Activated naive CD4-positive, alpha-beta T cell treated with anti-CD3 and anti-CD28 coated beads for 36 hours (primary cell): ENCODE results near the gene CDK5RAP3. TPM values are rescaled to one million over a fixed set of nuclear protein-coding genes. Genes with fewer than 3 reads are reported as not detected.

Source experiments
- CTCF ChIA-PET: fragments of 350-600 bp; sonication (Branson Sonifier 250); formaldehyde crosslinking; loops from one replicate; lab custom pipeline; 2021; ENCODE audit warnings: antibody characterized with exemption; lab: Charles Lee
- DNase-seq: peaks from one replicate; pipeline ENCODE4 v3.0.0-alpha.2; 2020
- H3K27ac Mint-ChIP-seq: one replicate; pipeline ENCODE4 v1.8.0; 2021; ENCODE audit warnings: mild to moderate bottlenecking, mixed read lengths
- H3K27me3 Mint-ChIP-seq: one replicate; pipeline ENCODE4 v1.8.0; 2021; ENCODE audit warnings: low read depth, mixed read lengths
- H3K36me3 Mint-ChIP-seq: one replicate; pipeline ENCODE4 v1.8.0; 2021; ENCODE audit warnings: low read depth, mixed read lengths
- H3K4me1 Mint-ChIP-seq: one replicate; pipeline ENCODE4 v1.8.0; 2021; ENCODE audit warnings: low read depth, mixed read lengths
- H3K4me3 Mint-ChIP-seq: one replicate; pipeline ENCODE4 v1.8.0; 2021; ENCODE audit warnings: mild to moderate bottlenecking, moderate library complexity, mixed read lengths
- H3K9me3 Mint-ChIP-seq: one replicate; pipeline ENCODE4 v1.8.0; 2021; ENCODE audit warnings: mixed read lengths
- intact Hi-C: fragments of 100-400 bp; cut with micrococcal nuclease; formaldehyde crosslinking; loops from one replicate; pipeline ENCODE4 v1.15.1; 2023
- total RNA-seq, 2 experiments: library from RNA; stranded (reverse); gene quantifications; one replicate each; pipeline ENCODE4 v1.2.3, GENCODE V29; 2021

Gene CDK5RAP3
- total RNA-seq, 2 experiments from 2014 or later, result 174 to 175 TPM

DNA sequence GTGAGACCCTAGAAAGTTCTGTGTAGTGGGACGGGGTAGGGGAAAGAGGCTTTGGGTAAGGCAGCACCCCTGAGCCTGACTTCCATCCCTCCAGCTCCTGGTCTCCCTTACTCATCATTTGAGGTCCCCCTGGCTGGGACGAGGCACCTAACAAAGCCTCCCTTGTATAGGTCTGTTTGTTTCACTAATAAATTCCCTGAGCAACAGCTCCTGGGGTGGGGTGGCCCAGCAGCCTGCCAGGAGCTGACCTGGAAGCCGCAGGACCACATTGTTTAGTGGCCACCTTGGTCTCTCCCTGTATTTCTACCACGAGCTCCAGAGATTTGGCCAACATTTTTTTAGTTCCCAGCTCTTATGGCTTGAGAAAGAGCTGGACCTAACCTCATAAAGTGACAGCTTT is 20.5 kb upstream of the CDK5RAP3 start:
- H3K9me3 Mint-ChIP-seq, result no peaks in the 10 kb centered on the region
- CTCF ChIA-PET, result interaction anchor here (0.6 to 5.0 kb wide), 23 partner anchors 7 to 119 kb away, joined by 3 to 57 read pairs (median 4); partner anchors contain the start of genes CDK5RAP3, LRRC46, MRPL10 and PNPO
- peaks cover 17% of the 10 kb centered on the region for H3K36me3 Mint-ChIP-seq
- H3K27ac Mint-ChIP-seq, result no peak overlapping the region
- no peak for DNase-seq
- intact Hi-C loops, result no loop called here
- H3K27me3 Mint-ChIP-seq, result no peaks in the 10 kb centered on the region
- H3K4me1 Mint-ChIP-seq, result peaks cover 29% of the 10 kb centered on the region
- no peak overlapping the region for H3K4me3 Mint-ChIP-seq

GRCh38 chr17:47952171-47953021 is 18.5 kb upstream of the CDK5RAP3 start:
- intact Hi-C loops, result no loop called here
- no peak overlapping the region for H3K27ac Mint-ChIP-seq
- no peaks in the 10 kb centered on the region for H3K9me3 Mint-ChIP-seq
- peaks cover 10% of the 10 kb centered on the region for H3K36me3 Mint-ChIP-seq
- H3K4me3 Mint-ChIP-seq, result no peak overlapping the region
- DNase-seq, result no peak
- H3K27me3 Mint-ChIP-seq, result no peaks in the 10 kb centered on the region
- peaks cover 17% of the 10 kb centered on the region for H3K4me1 Mint-ChIP-seq
- CTCF ChIA-PET, result interaction anchor here (1.0 to 5.0 kb wide), 3 partner anchors 11 to 26 kb away, joined by 6 to 57 read pairs (median 18); partner anchors contain the start of genes CDK5RAP3 and PNPO

DNA sequence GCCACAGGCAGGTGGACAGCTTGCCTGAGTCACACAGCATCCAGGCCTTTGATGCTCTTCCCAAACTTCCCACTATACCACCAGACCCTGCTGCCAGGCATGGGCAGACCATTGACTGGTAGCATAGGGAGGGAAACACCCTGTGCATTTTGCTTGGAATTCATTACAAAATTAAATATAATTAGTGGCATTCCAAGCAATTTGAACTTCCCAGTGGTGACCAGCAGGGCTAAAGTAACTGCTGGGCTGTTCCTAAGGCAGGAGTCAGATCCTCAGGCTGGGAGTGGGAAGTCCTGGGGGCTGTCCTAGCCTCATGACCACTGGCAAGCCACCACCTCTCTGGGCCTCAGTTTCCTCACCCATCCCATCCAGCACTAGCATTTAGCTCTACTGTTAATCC is 17.0 kb upstream of the CDK5RAP3 start:
- Mint-ChIP-seq H3K9me3 (no peaks in the 10 kb centered on the region), H3K4me1 (peaks cover 13% of the 10 kb centered on the region), H3K27ac (no peak overlapping the region), H3K27me3 (no peaks in the 10 kb centered on the region), H3K4me3 (no peak overlapping the region), H3K36me3 (peaks cover 3% of the 10 kb centered on the region)
- intact Hi-C loops, result no loop called here
- CTCF ChIA-PET, result interaction anchor here (0.6 to 0.9 kb wide), 3 partner anchors 8 to 64 kb away, joined by 3 read pairs; no protein-coding TSS in a partner anchor
- no peak for DNase-seq

GRCh38 chr17:47955497-47956461 is 15.1 kb upstream of the CDK5RAP3 start:
- CTCF ChIA-PET, result interaction anchor here (0.6 to 2.9 kb wide), 3 partner anchors 9 to 35 kb away, joined by 3 to 22 read pairs (median 4); no protein-coding TSS in a partner anchor
- Mint-ChIP-seq H3K9me3 (no peaks in the 10 kb centered on the region), H3K27ac (no peak overlapping the region), H3K36me3 (peaks cover 3% of the 10 kb centered on the region), H3K4me3 (no peak overlapping the region), H3K27me3 (no peaks in the 10 kb centered on the region), H3K4me1 (no peaks in the 10 kb centered on the region)
- intact Hi-C loops, result no loop called here
- DNase-seq, result no peak

DNA sequence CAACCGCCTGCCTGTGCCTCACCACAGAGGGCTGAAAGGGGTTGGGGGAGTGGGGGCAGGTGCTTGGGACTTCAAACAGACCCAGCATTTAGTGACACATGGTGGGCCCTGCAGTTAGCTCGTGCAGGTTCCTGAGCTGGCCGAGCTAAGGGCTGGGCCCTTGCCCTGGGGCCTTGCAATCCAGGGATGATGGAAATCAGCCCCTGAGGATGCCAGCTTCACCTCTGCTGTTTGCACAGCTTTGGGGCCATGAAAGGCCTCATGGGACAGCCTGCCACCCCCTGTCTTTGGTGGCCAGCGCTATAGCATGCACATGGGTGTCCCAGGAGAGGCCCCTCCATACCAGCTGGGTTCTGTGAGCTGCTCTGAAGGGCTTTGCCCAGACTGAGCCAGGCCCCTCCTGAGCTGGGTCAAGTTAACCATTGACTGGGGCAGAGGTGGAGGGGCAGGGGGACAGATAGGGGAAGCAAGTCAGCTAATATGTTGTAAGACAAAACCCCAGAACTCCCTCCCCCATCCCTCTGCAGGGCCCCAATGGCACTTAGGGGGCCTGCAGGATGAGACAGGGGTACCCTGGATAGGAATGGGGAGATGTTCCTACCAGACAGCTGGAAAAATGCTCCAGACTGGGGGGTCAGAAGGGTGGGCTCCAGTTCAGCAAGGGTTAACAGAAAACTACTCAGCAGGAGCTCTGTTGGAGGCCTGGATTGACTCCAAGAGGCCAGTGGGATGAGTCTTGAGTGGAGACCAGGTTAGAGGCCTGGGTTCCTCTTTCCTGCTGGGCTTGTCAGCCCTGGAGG is 13.9 kb upstream of the CDK5RAP3 start:
- H3K36me3 Mint-ChIP-seq, result peaks cover 3% of the 10 kb centered on the region
- H3K27me3 Mint-ChIP-seq, result no peaks in the 10 kb centered on the region
- intact Hi-C loops, result no loop called here
- no peaks in the 10 kb centered on the region for H3K4me1 Mint-ChIP-seq
- DNase-seq, result no peak
- CTCF ChIA-PET, result interaction anchor here (0.6 to 2.9 kb wide), 7 partner anchors 7 to 34 kb away, joined by 3 to 22 read pairs (median 4); no protein-coding TSS in a partner anchor
- no peak overlapping the region for H3K27ac Mint-ChIP-seq
- no peak overlapping the region for H3K4me3 Mint-ChIP-seq
- H3K9me3 Mint-ChIP-seq, result no peaks in the 10 kb centered on the region

GRCh38 chr17:47957591-47958490 is 13.1 kb upstream of the CDK5RAP3 start, which contains the start of gene PRR15L:
PRR15L (minus strand) TSS chr17:47957883; CDS start chr17:47953234, 4,649 bp downstream.
- Mint-ChIP-seq H3K4me1 (no peaks in the 10 kb centered on the region), H3K9me3 (no peaks in the 10 kb centered on the region), H3K27me3 (no peaks in the 10 kb centered on the region), H3K27ac (no peak within 1 kb of the TSS), H3K4me3 (no peak within 1 kb of the TSS), H3K36me3 (peaks cover 3% of the 10 kb centered on the region)
- no peak for DNase-seq
- intact Hi-C loops, result no loop called here
- CTCF ChIA-PET, result interaction anchor here (0.7 to 2.9 kb wide), 6 partner anchors 8 to 21 kb away, joined by 3 to 22 read pairs (median 4); no protein-coding TSS in a partner anchor

DNA sequence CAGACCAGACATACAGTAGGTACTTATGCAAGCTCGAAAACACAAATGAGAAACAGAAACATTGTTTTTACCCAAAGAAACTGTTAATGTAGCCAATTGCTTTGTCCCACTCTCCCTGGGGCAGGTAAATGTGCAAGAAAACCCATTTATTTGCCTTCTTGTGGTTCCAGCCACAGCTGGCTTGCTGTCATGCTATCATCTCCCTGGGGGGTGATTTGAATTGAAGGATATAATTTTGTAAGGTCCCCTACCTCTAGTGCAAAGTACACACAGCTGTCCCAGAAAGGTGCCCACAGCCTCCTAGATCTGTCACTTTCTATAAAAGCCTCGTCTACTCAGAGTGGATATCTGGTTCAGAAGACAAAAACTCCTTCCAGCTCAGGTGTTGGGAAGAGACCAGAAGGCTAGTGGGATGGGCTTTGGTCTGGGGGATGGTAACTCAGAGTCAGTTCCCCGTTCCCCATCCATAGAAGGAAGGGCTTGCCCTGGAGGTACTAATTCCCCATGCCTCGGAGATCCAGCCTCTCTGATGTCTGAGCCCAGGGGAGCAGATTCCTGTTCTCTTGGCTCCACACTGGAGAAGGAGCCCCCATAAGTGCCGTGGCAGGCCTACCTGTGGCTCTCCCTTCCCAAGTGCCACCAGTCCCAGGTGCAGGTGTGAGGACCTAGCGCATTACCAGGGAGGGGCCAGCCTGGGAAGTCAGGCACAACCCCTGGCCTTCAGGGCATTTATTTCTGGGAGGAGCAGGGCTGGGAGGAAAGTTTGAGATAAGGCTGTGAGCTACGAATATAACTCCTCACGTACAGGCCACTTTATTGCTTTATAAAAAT is 10.9 kb upstream of the CDK5RAP3 start:
- CTCF ChIA-PET, result interaction anchor here (1.1 to 4.2 kb wide), 2 partner anchors 11 kb away, joined by 3 to 27 read pairs; partner anchors contain the start of gene CDK5RAP3
- Mint-ChIP-seq H3K36me3 (no peaks in the 10 kb centered on the region), H3K4me1 (no peaks in the 10 kb centered on the region), H3K27me3 (no peaks in the 10 kb centered on the region), H3K9me3 (no peaks in the 10 kb centered on the region), H3K27ac (no peak overlapping the region), H3K4me3 (no peak overlapping the region)
- intact Hi-C loops, result no loop called here
- no peak for DNase-seq

DNA sequence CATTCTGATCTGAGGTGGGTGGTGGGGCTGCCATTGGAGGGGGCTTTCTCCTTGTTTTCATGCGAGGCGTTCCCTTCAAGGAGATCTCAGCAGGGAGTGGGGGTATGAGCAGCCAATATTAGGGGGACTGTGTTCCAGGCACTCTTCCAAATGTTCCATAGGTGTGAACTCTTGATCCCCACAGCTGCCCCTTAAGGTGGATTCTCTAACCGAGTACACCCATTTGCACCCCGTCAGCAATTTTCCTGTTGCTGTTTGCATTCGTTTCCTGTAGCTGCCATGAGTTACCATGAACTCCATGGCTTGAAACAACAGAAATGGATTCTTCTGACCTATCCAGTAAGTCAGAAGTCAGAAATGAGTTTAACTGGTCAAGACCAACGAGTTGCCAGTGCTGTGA is 9.5 kb upstream of the CDK5RAP3 start:
- no peak overlapping the region for H3K27ac Mint-ChIP-seq
- CTCF ChIA-PET, result interaction anchor here (1.0 to 4.2 kb wide), 2 partner anchors 9 to 12 kb away, joined by 3 to 27 read pairs; partner anchors contain the start of gene CDK5RAP3
- H3K27me3 Mint-ChIP-seq, result no peaks in the 10 kb centered on the region
- H3K4me3 Mint-ChIP-seq, result no peak overlapping the region
- no peaks in the 10 kb centered on the region for H3K4me1 Mint-ChIP-seq
- H3K36me3 Mint-ChIP-seq, result no peaks in the 10 kb centered on the region
- intact Hi-C loops, result no loop called here
- DNase-seq, result no peak
- H3K9me3 Mint-ChIP-seq, result no peaks in the 10 kb centered on the region

GRCh38 chr17:47962901-47963300 is 8.0 kb upstream of the CDK5RAP3 start:
- H3K36me3 Mint-ChIP-seq, result no peaks in the 10 kb centered on the region
- intact Hi-C loops, result no loop called here
- no peaks in the 10 kb centered on the region for H3K9me3 Mint-ChIP-seq
- no peaks in the 10 kb centered on the region for H3K27me3 Mint-ChIP-seq
- no peaks in the 10 kb centered on the region for H3K4me1 Mint-ChIP-seq
- H3K4me3 Mint-ChIP-seq, result no peak overlapping the region
- H3K27ac Mint-ChIP-seq, result no peak overlapping the region
- no peak for DNase-seq
- CTCF ChIA-PET, result interaction anchor here (0.6 kb wide), 1 partner anchor 346 kb away, joined by 3 read pairs; no protein-coding TSS in a partner anchor

DNA sequence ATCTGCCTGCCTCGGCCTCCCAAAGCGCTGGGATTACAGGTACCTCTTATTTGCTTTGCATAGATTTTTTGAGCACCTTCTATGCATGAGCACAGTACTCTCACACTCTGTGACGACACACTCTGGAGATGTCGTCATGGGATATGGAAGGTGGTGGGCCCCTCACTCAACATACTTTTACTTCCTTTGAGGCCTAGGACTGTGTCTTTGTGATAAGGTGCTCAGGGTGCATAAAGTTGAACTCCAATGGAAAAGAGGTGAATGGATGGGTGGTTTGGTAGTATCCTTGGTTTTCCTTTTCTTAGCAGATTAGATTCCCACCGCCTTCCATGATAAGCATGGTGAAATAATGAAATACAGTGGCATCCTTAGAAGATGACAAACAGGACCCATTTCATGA is 6.1 kb upstream of the CDK5RAP3 start:
- Mint-ChIP-seq H3K36me3 (no peaks in the 10 kb centered on the region), H3K4me1 (peaks cover 2% of the 10 kb centered on the region), H3K27ac (no peak overlapping the region), H3K9me3 (no peaks in the 10 kb centered on the region), H3K4me3 (no peak overlapping the region), H3K27me3 (no peaks in the 10 kb centered on the region)
- CTCF ChIA-PET, result interaction anchor here (0.9 to 1.2 kb wide), 3 partner anchors 8 to 15 kb away, joined by 3 to 4 read pairs (median 3); no protein-coding TSS in a partner anchor
- intact Hi-C loops, result no loop called here
- no peak for DNase-seq
